GM19467 (cell line): Measurements from ENCODE around the gene BLZF1.
"Not testable (repeated sequence)": the region's sequence is repeated elsewhere in the genome, so short reads cannot be mapped to it uniquely, and the experiment has no call there.

Experiments
- ATAC-seq: cut with Tn5 transposase; IDR thresholded peaks from one replicate; pipeline ENCODE4 v1.9.1; 2021; ENCODE audit warnings: mild to moderate bottlenecking, moderate library complexity; ENCODE audit not compliant: unreplicated experiment

BLZF1 gene

DNA sequence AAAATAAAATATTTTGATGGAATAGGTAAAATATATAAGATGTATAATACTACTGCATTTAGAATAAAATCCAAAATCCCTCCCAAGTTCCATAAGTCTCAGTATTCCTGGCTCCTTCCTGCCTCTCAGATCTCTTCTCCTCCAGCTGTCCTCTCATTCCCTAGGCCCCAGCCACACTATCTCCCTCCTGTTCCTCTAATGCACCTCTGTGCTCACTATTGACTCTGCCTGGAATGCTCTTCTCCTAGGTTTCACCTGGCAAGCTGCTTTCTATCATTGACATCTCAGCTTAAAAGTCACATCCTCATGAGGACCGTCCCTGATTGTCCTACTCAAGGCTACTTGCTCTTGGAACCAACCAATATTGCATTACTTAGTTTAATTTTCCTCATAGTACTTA lies 7.6 kb upstream of the BLZF1 start:
- ATAC-seq: no peak

DNA sequence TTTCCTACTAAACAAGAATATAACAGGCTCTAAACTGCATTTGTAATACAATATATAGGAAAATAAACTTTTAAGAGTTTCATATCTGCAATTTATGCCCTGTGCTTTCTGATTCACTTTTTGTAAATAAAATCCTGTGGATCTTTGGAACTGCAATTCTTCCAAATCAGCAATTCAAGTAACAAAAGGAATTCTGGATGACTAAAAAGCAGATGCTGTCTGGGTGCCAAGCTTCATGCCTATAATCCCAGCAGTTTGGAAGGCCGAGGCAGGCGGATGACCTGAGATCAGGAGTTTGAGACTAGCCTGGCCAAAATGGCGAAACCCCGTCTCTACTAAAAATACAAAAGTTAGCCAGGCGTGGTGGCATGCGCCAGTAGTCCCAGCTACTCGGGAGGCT lies 6.7 kb upstream of the BLZF1 start:
- ATAC-seq: no peak

DNA sequence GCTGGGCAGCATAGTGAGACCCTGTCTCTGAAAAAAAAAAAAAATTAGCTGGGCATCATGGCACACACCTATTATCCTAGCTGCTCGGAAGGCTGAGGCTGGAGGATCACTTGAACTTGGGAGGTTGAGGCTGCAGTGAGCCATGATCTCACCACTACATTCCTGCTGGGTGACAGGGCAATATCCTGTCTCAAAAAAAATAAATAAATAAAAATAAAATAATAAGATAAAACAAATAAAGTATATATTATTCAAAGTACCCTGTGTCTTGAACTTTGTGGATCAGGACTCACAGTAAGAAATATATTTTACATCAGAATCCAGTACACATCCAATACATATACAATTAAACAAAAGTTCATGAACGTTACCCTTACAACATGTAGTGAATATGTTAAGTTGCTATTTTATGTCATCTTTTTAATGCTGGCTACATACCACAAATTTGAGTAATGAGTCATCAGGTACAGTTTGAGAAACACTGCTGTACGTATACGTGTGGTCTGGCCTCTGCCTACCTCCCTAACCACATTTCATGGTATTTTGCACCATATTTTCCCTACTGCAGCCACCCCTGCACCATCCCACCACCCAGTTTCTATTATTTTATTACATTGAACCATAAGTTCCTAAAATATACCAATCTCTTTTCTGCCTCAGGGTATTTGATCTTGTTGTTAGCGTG lies 4.8 kb upstream of the BLZF1 start:
- ATAC-seq: no peak

- no peak for ATAC-seq
Observed at GRCh38 chr1:169364948-169365347, 3.0 kb upstream of the BLZF1 start.

DNA sequence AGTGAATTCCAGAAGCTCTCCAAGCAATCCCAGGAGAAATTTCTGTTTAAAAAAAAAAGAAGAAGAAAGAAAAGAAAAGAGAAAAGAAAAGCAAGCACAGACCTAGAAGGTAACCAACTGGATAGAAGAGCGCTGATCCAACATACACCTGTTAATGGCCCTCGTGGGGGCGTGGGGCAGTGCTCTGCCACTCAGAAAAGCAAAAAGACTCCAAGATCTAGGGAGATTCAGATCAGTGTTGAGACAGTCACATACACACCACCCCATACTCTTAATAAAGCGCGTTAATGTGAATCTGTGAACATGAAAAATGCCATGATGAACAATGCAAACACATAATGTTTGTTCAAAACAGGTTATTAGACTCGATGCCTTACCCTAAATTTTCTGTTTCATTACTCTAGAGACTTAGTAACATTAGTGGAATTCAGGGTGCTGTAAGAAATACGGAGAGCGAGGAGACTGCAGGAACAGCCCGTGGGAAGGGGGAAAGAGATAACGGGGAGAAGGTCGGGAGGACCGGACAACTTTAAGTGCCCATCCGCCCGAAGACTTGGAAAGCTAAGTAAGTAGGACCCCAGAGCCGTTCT lies 804 bp upstream of the BLZF1 start:
- no peak for ATAC-seq

DNA sequence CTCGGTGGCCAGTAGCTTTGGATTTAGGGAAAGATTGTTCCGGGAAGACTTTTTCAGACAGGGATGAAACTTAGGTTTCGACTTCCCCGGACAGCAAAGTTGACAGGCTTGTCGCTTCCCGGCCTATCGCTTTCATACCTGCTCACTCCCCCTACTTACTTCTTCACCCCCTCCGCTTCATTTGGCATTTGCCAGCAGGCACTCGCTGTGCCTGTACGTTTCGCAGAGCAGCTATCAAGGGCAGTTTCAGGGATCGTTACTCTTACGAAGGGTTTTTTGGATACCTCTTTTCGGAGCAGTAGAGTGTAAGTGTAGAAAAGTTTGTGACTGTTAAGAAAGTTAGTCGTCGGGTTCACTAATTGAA lies 393 bp downstream of the BLZF1 start:
- no peak for ATAC-seq

DNA sequence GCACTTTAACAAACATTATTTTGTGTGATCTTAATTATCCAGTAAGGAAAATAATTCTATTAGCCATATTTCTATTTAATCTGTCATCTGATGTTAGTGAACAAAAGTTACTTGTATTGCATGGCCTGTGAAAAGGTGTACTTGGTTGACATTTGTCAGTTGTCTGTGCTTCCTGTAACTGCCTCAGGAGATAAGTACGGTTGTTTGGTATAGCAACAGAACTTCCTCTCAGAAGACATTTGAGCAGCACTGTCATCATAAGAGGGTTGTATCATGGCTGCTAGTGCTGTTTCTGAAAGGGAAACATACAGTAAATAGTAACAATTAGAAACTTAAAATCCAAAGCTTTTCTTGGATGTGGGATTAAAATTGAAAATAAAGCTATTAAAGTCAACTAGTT lies 3.4 kb downstream of the BLZF1 start:
- ATAC-seq: no peak

- no peak for ATAC-seq
Observed at GRCh38 chr1:169381162-169381561, 13.2 kb downstream of the BLZF1 start.

- ATAC-seq: no peak
Observed at GRCh38 chr1:169383449-169383848, 15.5 kb downstream of the BLZF1 start.

DNA sequence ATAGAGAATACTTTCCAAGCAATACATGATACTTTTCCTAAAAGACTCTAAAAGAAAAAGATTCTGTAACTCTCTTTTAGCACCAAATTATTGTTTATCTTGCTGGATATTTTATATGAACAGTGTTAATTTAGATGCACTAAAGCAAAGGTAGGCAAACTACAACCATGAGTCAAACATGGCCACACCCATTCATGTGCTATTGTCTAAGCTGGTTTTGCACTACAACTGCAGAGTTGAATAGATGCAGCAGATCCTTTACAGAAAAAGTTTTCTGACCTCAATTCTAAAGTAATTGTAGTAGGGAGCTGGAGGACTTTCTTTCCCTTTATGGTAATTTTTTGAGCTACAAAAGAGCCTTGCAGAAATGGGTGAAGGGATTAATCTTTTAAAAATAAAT lies 19.4 kb downstream of the BLZF1 start:
- ATAC-seq: no peak

DNA sequence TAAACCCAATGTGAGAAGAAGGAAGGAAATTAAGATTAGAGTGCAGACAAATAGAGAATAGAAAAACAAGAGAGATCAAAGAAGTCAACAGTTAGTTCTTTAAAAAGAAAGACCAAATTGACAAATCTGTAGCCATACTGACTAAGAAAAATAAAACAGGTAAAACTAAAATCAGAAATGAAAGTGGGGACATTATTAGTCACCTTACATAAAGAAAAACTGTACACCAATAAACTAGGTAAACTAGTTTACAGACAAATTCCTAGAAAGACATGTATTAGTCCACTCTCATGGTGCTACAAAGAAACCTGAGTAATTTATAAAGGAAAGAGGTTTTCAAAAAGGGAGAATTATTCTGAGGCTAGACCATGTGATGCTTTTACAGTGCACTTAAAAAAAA lies 22.3 kb downstream of the BLZF1 start:
- ATAC-seq: peak; percentile 67

- ATAC-seq: no peak
Observed at GRCh38 chr1:169392406-169392805, 24.4 kb downstream of the BLZF1 start.

GRCh38 chr1:169395955-169396354 lies 28.0 kb downstream of the BLZF1 start:
- ATAC-seq: no peak

DNA sequence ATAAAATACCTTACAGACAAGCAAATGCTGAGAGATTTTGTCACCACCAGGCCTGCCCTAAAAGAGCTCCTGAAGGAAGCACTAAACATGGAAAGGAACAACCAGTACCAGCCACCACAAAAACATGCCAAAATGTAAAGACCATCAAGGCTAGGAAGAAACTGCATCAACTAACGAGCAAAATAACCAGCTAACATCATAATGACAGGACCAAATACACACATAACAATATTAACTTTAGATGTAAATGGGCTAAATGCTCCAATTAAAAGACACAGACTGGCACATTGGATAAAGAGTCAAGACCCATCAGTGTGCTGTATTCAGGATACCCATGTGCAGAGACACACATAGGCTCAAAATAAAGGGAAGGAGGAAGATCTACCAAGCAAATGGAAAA lies 34.6 kb downstream of the BLZF1 start:
- not testable (repeated sequence) for ATAC-seq

DNA sequence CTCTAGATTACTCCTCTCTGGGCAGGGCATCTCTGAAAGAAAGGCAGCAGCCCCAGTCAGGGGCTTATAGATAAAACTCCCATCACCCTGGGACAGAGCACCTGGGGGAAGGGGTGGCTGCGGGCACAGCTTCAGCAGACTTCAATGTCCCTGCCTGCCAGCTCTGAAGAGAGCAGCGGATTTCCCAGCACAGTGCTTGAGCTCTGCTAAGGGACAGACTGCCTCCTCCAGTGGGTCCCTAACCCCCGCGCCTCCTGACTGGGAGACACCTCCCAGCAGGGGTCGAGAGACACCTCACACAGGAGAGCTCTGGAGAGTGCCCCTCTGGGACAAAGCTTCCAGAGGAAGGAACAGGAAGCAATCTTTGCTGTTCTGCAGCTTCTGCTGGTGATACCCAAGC lies 40.3 kb downstream of the BLZF1 start:
- not testable (repeated sequence) for ATAC-seq

- ATAC-seq: no peak
Observed at GRCh38 chr1:169414952-169415351, 47.0 kb downstream of the BLZF1 start.

DNA sequence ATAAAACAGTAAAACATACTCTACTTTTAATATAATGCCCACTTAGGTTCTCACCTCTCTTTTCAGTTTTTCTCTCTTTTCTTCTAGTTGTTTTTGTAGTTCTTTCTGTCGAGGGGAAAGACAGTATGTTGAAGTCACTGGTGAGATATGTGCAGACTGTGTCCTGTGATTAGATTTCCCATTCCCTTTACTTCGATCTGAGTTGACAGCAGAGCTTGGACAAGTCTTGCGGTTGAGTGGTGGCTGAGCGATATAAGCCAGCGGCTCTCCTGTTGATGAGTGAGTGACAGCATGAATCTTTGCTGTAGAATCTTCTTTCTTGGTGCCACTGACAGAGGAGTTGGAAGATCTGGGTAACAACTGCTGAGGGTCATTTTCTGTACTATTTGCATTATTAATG lies 53.3 kb downstream of the BLZF1 start:
- no peak for ATAC-seq

GRCh38 chr1:169426174-169426705 lies 58.2 kb downstream of the BLZF1 start:
- ATAC-seq: no peak

DNA sequence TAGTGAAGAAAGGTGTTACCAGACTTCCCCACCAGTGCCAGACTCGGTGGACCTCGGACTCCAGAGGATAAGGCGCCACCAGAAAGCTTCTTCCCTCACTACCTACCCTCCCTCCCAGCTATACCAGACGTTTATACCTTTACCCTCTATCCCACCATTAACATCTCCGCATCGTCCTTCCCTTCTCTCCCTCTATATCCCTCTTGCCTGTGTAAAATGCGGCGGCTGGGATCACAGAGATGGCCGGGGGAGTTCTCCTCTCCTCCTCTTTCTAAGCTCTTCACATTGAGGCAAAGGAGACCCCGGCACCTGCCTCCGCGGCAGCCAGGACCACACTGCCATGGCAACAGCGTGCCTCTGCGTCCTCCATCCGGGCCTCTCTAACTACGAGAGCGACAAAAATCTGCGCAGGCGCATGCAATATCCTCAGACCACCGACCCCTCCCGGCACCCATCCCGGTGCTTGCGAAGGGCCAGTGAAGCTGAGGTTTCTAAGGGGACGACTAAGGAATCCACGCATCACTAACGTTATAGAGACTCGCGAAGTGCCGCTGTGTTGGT lies 59.2 kb downstream of the BLZF1 start, which contains the start of gene CCDC181:
CCDC181 (minus strand) TSS at position 394 of the 561 bp plus-strand sequence. CDS start 2,547 bp downstream, outside the sequence.
- ATAC-seq: peak; percentile 67
